Retinal pigment epithelial cell (primary cell): Measurements from ENCODE around the gene AAK1.

Source experiments
- DNase-seq: peaks from one replicate; pipeline ENCODE4 v3.0.0-alpha.2; 2010; ENCODE audit warnings: low read depth
- H3K4me3 ChIP-seq: 2 replicates; pipeline ENCODE4 v1.5.1; 2011; ENCODE audit warnings: mild to moderate bottlenecking, low read length, control low read depth, moderate library complexity
- CTCF ChIP-seq: conservative IDR thresholded peaks from 2 replicates; pipeline ENCODE4 v1.5.1; 2011; ENCODE audit warnings: low read depth, low read length, control low read depth, inconsistent platforms

AAK1 gene

GRCh38 chr2:69601179-69601612, 42.3 kb downstream of the AAK1 start:
- no peak for TF ChIP-seq CTCF
- peak; percentile 31 for DNase-seq
- no peak overlapping the region for H3K4me3 ChIP-seq

- no peak for TF ChIP-seq CTCF
- no peak overlapping the region for H3K4me3 ChIP-seq
- DNase-seq: no peak
Measured at GRCh38 chr2:69600425-69600824, 43.1 kb downstream of the AAK1 start.

- DNase-seq: no peak
- no peak for TF ChIP-seq CTCF
- no peak overlapping the region for H3K4me3 ChIP-seq
Measured at GRCh38 chr2:69597843-69598610, 45.5 kb downstream of the AAK1 start.

GRCh38 chr2:69597105-69597504, 46.4 kb downstream of the AAK1 start:
- DNase-seq: no peak
- H3K4me3 ChIP-seq: no peak overlapping the region
- TF ChIP-seq CTCF: no peak

- no peak overlapping the region for H3K4me3 ChIP-seq
- DNase-seq: no peak
- TF ChIP-seq CTCF: no peak
Measured at GRCh38 chr2:69594341-69594740, 49.2 kb downstream of the AAK1 start.

- no peak for DNase-seq
- H3K4me3 ChIP-seq: no peak overlapping the region
- TF ChIP-seq CTCF: no peak
Measured at GRCh38 chr2:69592511-69592910, 51.0 kb downstream of the AAK1 start.

- no peak for TF ChIP-seq CTCF
- DNase-seq: no peak
- H3K4me3 ChIP-seq: no peak overlapping the region
Measured at GRCh38 chr2:69589973-69590652, 53.4 kb downstream of the AAK1 start.
